Measurements from ENCODE around the gene HPCAL1. TPM values are rescaled to one million over a fixed set of nuclear protein-coding genes. Genes with fewer than 3 reads are reported as not detected.

HPCAL1 gene
- total and polyA plus RNA-seq, 2 of the 8 experiments (the other 6 are each of a cell fraction or from before 2014, with no cell fraction given): 5.8 to 8.6 TPM

DNA sequence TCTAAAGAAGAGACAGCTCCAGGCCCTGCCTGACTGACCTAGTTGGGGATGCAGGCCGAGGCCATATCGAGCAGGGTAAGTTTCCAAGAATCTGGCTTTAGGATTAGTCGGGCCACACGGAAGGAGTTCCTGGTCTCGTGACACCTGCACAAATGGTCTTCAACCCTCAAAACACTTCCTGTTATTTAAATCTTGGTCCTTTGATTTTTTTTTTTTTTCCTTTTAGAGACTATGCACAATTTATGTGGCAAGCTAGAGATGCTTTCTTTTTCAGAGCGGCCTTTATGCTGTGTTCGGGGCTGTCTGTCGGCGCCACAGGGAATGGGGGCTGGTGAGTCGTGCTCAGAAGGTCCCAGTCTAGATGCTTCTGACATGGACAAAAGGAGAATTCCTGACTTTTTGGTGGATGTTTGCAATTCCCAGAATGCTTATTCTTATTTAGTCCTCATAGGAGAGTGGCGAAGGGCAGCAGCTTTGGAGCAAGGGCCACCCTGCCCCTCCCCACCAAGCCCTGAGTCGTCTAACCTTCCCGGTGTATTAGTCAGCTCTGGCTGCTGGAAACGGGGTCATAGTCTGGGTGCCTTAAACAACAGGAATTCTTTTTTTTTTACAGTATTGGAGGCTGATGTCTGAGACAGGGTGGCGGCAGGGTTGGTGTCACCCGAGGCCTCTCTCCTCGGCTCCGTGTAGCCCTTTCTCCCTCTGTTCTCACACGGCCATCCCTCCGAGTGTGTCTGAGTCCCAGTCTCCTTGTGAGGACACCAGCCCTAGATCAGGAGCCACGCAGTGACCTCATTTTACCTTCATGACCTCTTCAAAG, 27.4 kb downstream of the HPCAL1 start (continued):
- TF ChIP-seq JUN (IDR thresholded peaks at IDR 0.05; ENCODE audit: low read depth, low read length) (no peak), ATF3 (IDR thresholded peaks at IDR 0.05; ENCODE audit: insufficient read depth, low read depth, low read length) (no peak), YY1 (IDR thresholded peaks at IDR 0.05; ENCODE audit: low read depth, low read length) (no peak), BRCA1 (IDR thresholded peaks at IDR 0.05; ENCODE audit: low read depth, low read length) (no peak), CHD1 (IDR thresholded peaks at IDR 0.05; ENCODE audit: low read depth, low read length) (no peak), BCL11A (IDR thresholded peaks at IDR 0.05; ENCODE audit: low read depth in 2 of 2, low read length in 2 of 2) (no peak), CEBPB (IDR thresholded peaks at IDR 0.05; ENCODE audit: low read depth, low read length) (no peak), PHF8 (conservative IDR thresholded peaks at IDR 0.05; ENCODE audit: low read depth, low read length) (no peak), SIRT6 (IDR thresholded peaks at IDR 0.05; ENCODE audit: low read length) (no peak), CREB1 (IDR thresholded peaks at IDR 0.05) (no peak)
